ENCODE results near the gene NAB2.

GRCh38 chr12:57078519-57079404, 10.2 kb upstream of the NAB2 start, which contains the start of gene NEMP1:
- TF ChIP-seq CTCF (IDR thresholded peaks at IDR 0.05), result peak in 1 of 3 experiments; percentile 27
- no peak for TF ChIP-seq EP300 (IDR thresholded peaks at IDR 0.05)
- no peak for TF ChIP-seq POLR2A (IDR thresholded peaks at IDR 0.05; ENCODE audit: low read depth)
